Loucy (cell line): ENCODE measurements around the gene MEMO1.

Source experiments
- H2AFZ ChIP-seq: fragments of 200-600 bp; sonication (generic); 2 replicates; pipeline ENCODE4 v1.6.0; 2016; ENCODE audit warnings: antibody characterized with exemption, mild to moderate bottlenecking, low read length, moderate library complexity
- H3F3A ChIP-seq: fragments of 200-600 bp; 2 replicates; pipeline ENCODE4 v1.6.0; 2016; ENCODE audit warnings: antibody characterized with exemption, low read depth, mild to moderate bottlenecking
- H3K27me3 ChIP-seq: fragments of 200-600 bp; sonication (generic); 2 replicates; pipeline ENCODE4 v1.6.1; 2014; ENCODE audit warnings: low read length, mild to moderate bottlenecking; ENCODE audit not compliant: insufficient read depth, poor library complexity, severe bottlenecking
- H3K36me3 ChIP-seq: fragments of 200-600 bp; sonication (generic); 2 replicates; pipeline ENCODE4 v1.6.1; 2016; ENCODE audit warnings: low read length; ENCODE audit not compliant: insufficient read depth
- H3K4me1 ChIP-seq: fragments of 200-600 bp; sonication (generic); 2 replicates; pipeline ENCODE4 v1.5.1; 2014; ENCODE audit warnings: low read length, mild to moderate bottlenecking; ENCODE audit not compliant: insufficient read depth, poor library complexity, severe bottlenecking
- H3K4me2 ChIP-seq: fragments of 200-600 bp; sonication (generic); 2 replicates; pipeline ENCODE4 v1.6.0; 2014; ENCODE audit warnings: antibody characterized with exemption, low read length, low read depth, mild to moderate bottlenecking; ENCODE audit not compliant: poor library complexity, severe bottlenecking
- H3K4me3 ChIP-seq: fragments of 200-600 bp; sonication (generic); 2 replicates; pipeline ENCODE4 v1.5.1; 2014; ENCODE audit warnings: low read length, mild to moderate bottlenecking, mixed read lengths; ENCODE audit not compliant: poor library complexity, severe bottlenecking
- H3K79me2 ChIP-seq: fragments of 200-600 bp; sonication (generic); 2 replicates; pipeline ENCODE4 v1.6.1; 2014; ENCODE audit warnings: low read length; ENCODE audit not compliant: insufficient read depth
- H3K9ac ChIP-seq: fragments of 200-600 bp; sonication (generic); 2 replicates; pipeline ENCODE4 v1.6.0; 2014; ENCODE audit warnings: mild to moderate bottlenecking, low read depth, low read length, moderate library complexity; ENCODE audit not compliant: poor library complexity, severe bottlenecking
- H3K9me2 ChIP-seq: fragments of 200-600 bp; sonication (generic); replicated peaks from 2 replicates; pipeline ENCODE4 v1.6.1; 2016; ENCODE audit warnings: low read depth, low read length, mixed read lengths
- H3K9me3 ChIP-seq: fragments of 200-600 bp; sonication (generic); 2 replicates; pipeline ENCODE4 v1.6.1; 2014; ENCODE audit warnings: mild to moderate bottlenecking, antibody characterized with exemption, low read length, low read depth; ENCODE audit not compliant: insufficient read depth
- H4K20me1 ChIP-seq: fragments of 200-600 bp; sonication (generic); 2 replicates; pipeline ENCODE4 v1.6.0; 2014; ENCODE audit warnings: antibody characterized with exemption, low read length, mild to moderate bottlenecking; ENCODE audit not compliant: insufficient read depth, poor library complexity, severe bottlenecking
- CTCF ChIP-seq: fragments of 200-600 bp; sonication (generic); conservative IDR thresholded peaks from 2 replicates; pipeline ENCODE4 v1.5.1; 2014; ENCODE audit warnings: mild to moderate bottlenecking, antibody characterized with exemption, low read length
- EZH2phosphoT487 ChIP-seq: fragments of 200-600 bp; IDR thresholded peaks from 2 replicates; pipeline ENCODE4 v1.6.1; 2018; ENCODE audit warnings: antibody characterized with exemption, mild to moderate bottlenecking, moderate library complexity, borderline replicate concordance

Gene MEMO1

GRCh38 chr2:31877008-31877407 is 133.8 kb downstream of the MEMO1 start:
- Histone ChIP-seq H3F3A (no peaks in the 10 kb centered on the region), H3K9ac (no peak overlapping the region), H3K4me2 (no peak overlapping the region), H3K36me3 (peaks cover 19% of the 10 kb centered on the region; the same call in 1 of the 2 replicates), H3K9me3 (no peaks in the 10 kb centered on the region), H3K4me1 (no peaks in the 10 kb centered on the region), H4K20me1 (no peaks in the 10 kb centered on the region), H3K4me3 (no peak overlapping the region), H2AFZ (no peak overlapping the region), H3K79me2 (no peaks in the 10 kb centered on the region), H3K27me3 (no peaks in the 10 kb centered on the region), H3K9me2 (no peaks in the 10 kb centered on the region)
- TF ChIP-seq CTCF (no peak), EZH2phosphoT487 (no peak)

- H3K4me2 ChIP-seq = no peak overlapping the region
- no peaks in the 10 kb centered on the region for H3F3A ChIP-seq
- no peaks in the 10 kb centered on the region for H3K9me3 ChIP-seq
- peaks cover 11% of the 10 kb centered on the region; the same call in 1 of the 2 replicates for H3K36me3 ChIP-seq
- no peaks in the 10 kb centered on the region for H4K20me1 ChIP-seq
- no peaks in the 10 kb centered on the region for H3K79me2 ChIP-seq
- H3K9me2 ChIP-seq = no peaks in the 10 kb centered on the region
- H3K9ac ChIP-seq = no peak overlapping the region
- TF ChIP-seq EZH2phosphoT487 (no peak), CTCF (no peak)
- H3K27me3 ChIP-seq = no peaks in the 10 kb centered on the region
- H3K4me1 ChIP-seq = no peaks in the 10 kb centered on the region
- no peak overlapping the region for H2AFZ ChIP-seq
- H3K4me3 ChIP-seq = no peak overlapping the region
Observed at GRCh38 chr2:31874071-31874470, 136.7 kb downstream of the MEMO1 start.

- no peak overlapping the region for H2AFZ ChIP-seq
- no peak overlapping the region for H3K4me3 ChIP-seq
- no peak overlapping the region for H3K4me2 ChIP-seq
- no peaks in the 10 kb centered on the region for H3K79me2 ChIP-seq
- H3K27me3 ChIP-seq = no peaks in the 10 kb centered on the region
- no peaks in the 10 kb centered on the region for H3K4me1 ChIP-seq
- TF ChIP-seq EZH2phosphoT487 (no peak), CTCF (no peak)
- H3K9ac ChIP-seq = no peak overlapping the region
- H3K9me2 ChIP-seq = no peaks in the 10 kb centered on the region
- no peaks in the 10 kb centered on the region for H4K20me1 ChIP-seq
- no peaks in the 10 kb centered on the region for H3K9me3 ChIP-seq
- H3K36me3 ChIP-seq = peaks cover 17% of the 10 kb centered on the region; the same call in 1 of the 2 replicates
- H3F3A ChIP-seq = no peaks in the 10 kb centered on the region
Observed at GRCh38 chr2:31865215-31865614, 145.6 kb downstream of the MEMO1 start.
